Mesodermal cell (in vitro differentiated cells): ENCODE data around the gene DOP1B.
A peak's percentile ranks its signal among the peaks of the same experiment; 100 is the strongest.
"Not testable (repeated sequence)": the region's sequence is repeated elsewhere in the genome, so short reads cannot be mapped to it uniquely, and the experiment has no call there.

Experiments used
- H3K27ac ChIP-seq: 2 replicates; pipeline ENCODE4 v1.7.0; 2013; ENCODE audit warnings: mild to moderate bottlenecking, low read depth, low read length, moderate library complexity; ENCODE audit not compliant: severe bottlenecking
- H3K36me3 ChIP-seq: 2 replicates; pipeline ENCODE4 v1.7.1; 2013; ENCODE audit warnings: mild to moderate bottlenecking, low read length, moderate library complexity; ENCODE audit not compliant: control insufficient read depth, insufficient read depth
- H3K4me1 ChIP-seq: one replicate; pipeline ENCODE4 v1.7.1; 2013; ENCODE audit warnings: mild to moderate bottlenecking, low read length; ENCODE audit not compliant: insufficient read depth, control insufficient read depth, poor library complexity, severe bottlenecking
- H3K4me3 ChIP-seq: 2 replicates; pipeline ENCODE4 v1.7.0; 2013; ENCODE audit warnings: low read length, control low read depth, mild to moderate bottlenecking; ENCODE audit not compliant: insufficient read depth, poor library complexity, severe bottlenecking; ENCODE audit errors: extremely low read depth
- H3K9me3 ChIP-seq: 2 replicates; pipeline ENCODE4 v1.7.1; 2013; ENCODE audit warnings: mild to moderate bottlenecking, low read length, moderate library complexity; ENCODE audit not compliant: control insufficient read depth
- WGBS, 2 experiments: methylation state at CpG; one replicate each; pipeline ENCODE4 v1.1.5; 2013; ENCODE audit warnings: missing lambda C conversion rate in 2 of 2; ENCODE audit not compliant: insufficient coverage in 2 of 2; 5-methylcytosine and 5-hydroxymethylcytosine counted together

DOP1B gene

GRCh38 chr21:36126208-36126565, 30.4 kb upstream of the DOP1B start:
- no peaks in the 10 kb centered on the region for H3K4me1 ChIP-seq
- H3K4me3 ChIP-seq = no peak overlapping the region
- no peaks in the 10 kb centered on the region for H3K36me3 ChIP-seq
- no peaks in the 10 kb centered on the region for H3K9me3 ChIP-seq
- H3K27ac ChIP-seq = no peak overlapping the region

GRCh38 chr21:36126621-36127110, 30.0 kb upstream of the DOP1B start:
- Histone ChIP-seq H3K4me1 (no peaks in the 10 kb centered on the region), H3K9me3 (no peaks in the 10 kb centered on the region), H3K36me3 (no peaks in the 10 kb centered on the region), H3K27ac (no peak overlapping the region), H3K4me3 (no peak overlapping the region)
- WGBS, 2 experiments = 91 to 95% methylated on average over 4 of the region's 5 CpGs

GRCh38 chr21:36127250-36127904, 29.2 kb upstream of the DOP1B start:
- WGBS, 2 experiments = 95 to 96% methylated on average over 4 of the region's 10 CpGs
- Histone ChIP-seq H3K36me3 (no peaks in the 10 kb centered on the region), H3K27ac (no peak overlapping the region)

DNA sequence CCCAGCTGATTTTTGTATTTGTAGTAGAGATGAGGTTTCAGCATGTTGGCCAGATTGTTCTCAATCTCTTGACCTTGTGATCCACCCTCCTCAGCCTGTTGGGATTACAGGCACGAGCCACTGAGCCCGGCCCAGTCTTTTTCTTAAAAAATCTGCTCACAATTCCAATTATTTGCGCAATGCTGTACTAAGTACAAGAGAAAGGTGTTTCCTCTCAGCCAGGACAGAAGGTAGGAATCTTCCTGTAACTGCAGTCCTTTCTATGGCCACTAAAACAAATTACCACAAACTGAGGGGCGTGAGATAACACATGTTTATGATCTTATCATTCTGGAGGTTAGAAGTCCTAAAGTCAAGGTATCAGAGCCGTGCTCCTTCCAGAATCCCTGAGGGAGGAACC, 28.6 kb upstream of the DOP1B start:
- 92 to 100% methylated on average over 4 of the region's 5 CpGs for WGBS, 2 experiments
- no peaks in the 10 kb centered on the region for H3K36me3 ChIP-seq
- H3K4me1 ChIP-seq = no peaks in the 10 kb centered on the region
- no peaks in the 10 kb centered on the region for H3K9me3 ChIP-seq
- no peak overlapping the region for H3K27ac ChIP-seq
- H3K4me3 ChIP-seq = no peak overlapping the region

More at GRCh38 chr21:36127250-36127904, 29.2 kb upstream of the DOP1B start:
- Histone ChIP-seq H3K4me1 (no peaks in the 10 kb centered on the region), H3K9me3 (no peaks in the 10 kb centered on the region), H3K4me3 (no peak overlapping the region)

DNA sequence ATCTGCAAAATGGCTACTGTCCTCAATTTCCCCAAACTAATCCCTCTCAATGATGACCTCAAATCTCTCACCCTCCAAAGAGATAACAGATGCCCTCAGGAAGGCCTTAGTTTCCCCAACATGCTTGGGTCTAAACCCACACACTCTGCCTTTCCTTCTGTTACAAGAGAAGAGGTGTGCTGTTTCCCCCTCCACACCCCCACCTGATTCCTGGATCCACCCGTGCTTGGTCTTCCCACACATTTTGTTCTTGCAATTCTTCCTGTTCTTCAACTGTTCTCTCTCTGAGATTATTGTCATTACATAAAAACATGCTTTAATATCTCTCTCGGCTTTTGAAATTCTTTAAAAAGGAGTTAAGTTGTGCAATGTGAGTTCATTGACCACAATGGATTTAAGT, 27.4 kb upstream of the DOP1B start:
- H3K4me1 ChIP-seq = no peaks in the 10 kb centered on the region
- H3K36me3 ChIP-seq = no peaks in the 10 kb centered on the region
- H3K27ac ChIP-seq = no peak overlapping the region
- no peak overlapping the region for H3K4me3 ChIP-seq
- WGBS, 2 experiments = 85% methylated on average over 1 of the region's 2 CpGs; no CpG with 5 or more reads in 1 of the 2 experiments
- no peaks in the 10 kb centered on the region for H3K9me3 ChIP-seq

DNA sequence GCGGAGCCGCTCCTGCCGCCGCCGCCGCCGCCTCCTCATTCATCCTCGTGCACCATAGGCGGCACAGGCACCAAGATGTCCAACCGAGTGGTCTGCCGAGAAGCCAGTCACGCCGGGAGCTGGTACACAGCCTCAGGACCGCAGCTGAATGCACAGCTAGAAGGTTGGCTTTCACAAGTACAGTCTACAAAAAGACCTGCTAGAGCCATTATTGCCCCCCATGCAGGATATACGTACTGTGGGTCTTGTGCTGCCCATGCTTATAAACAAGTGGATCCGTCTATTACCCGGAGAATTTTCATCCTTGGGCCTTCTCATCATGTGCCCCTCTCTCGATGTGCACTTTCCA, 26.2 kb upstream of the DOP1B start:
- H3K4me3 ChIP-seq = peak overlapping the region; percentile 18
- H3K9me3 ChIP-seq, H3K4me1 ChIP-seq, H3K27ac ChIP-seq, H3K36me3 ChIP-seq: not testable (repeated sequence)
- WGBS, 2 experiments = 19 to 31% methylated on average over 7 of the region's 18 CpGs

DNA sequence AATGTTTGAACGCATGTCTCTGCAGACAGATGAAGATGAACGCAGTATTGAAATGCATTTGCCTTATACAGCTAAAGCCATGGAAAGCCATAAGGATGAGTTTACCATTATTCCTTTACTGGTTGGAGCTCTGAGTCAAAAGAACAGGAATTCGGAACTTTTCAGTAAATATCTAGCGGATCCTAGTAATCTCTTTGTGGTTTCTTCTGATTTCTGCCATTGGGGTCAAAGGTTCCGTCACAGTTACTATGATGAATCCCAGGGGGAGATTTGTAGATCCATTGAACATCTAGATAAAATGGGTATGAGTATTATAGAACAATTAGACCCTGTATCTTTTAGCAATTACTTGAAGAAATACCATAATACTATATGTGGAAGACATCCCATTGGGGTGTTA, 25.8 kb upstream of the DOP1B start:
- not testable (repeated sequence) for H3K9me3 ChIP-seq, H3K36me3 ChIP-seq, H3K27ac ChIP-seq, H3K4me3 ChIP-seq, H3K4me1 ChIP-seq
- 96 to 97% methylated on average over 4 to 5 of the region's 5 CpGs for WGBS, 2 experiments

GRCh38 chr21:36132696-36133095, 23.9 kb upstream of the DOP1B start:
- H3K9me3 ChIP-seq = no peaks in the 10 kb centered on the region
- H3K36me3 ChIP-seq = no peaks in the 10 kb centered on the region
- WGBS, 2 experiments = 93 to 96% methylated on average over 6 of the region's 8 CpGs
- no peak overlapping the region for H3K4me3 ChIP-seq
- no peaks in the 10 kb centered on the region for H3K4me1 ChIP-seq
- H3K27ac ChIP-seq = no peak overlapping the region

DNA sequence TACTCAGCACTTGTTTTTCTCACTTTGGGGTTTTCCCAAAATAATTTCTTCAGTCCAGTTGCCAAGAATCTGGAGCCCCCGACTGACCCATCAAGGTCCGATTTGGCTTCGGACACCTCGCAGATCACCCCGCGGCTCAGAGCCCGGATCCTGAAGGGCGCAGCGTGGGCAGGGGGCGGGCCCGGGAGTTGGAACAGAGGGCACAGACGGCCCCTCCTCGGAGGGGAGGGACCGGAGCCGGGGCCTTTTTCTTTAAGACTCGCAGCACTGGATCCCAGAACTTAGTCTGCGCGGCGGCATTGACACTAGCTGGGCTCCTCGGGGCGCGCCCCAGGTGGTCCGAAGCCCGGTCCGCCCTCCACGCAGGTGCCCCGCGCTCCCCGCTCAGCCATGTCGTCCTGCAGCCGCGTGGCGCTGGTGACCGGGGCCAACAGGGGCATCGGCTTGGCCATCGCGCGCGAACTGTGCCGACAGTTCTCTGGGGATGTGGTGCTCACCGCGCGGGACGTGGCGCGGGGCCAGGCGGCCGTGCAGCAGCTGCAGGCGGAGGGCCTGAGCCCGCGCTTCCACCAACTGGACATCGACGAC, 21.7 kb upstream of the DOP1B start, which contains the start of gene CBR3:
CBR3 (plus strand) TSS at position 277 of the 588 bp plus-strand sequence; CDS start at position 391, 114 bp downstream.
- no peaks in the 10 kb centered on the region for H3K36me3 ChIP-seq
- no peaks in the 10 kb centered on the region for H3K4me1 ChIP-seq
- no peak within 1 kb of the TSS for H3K27ac ChIP-seq
- no peaks in the 10 kb centered on the region for H3K9me3 ChIP-seq
- 1 to 2% methylated on average over 53 of the region's 53 CpGs for WGBS, 2 experiments
- H3K4me3 ChIP-seq = peak within 1 kb of the TSS; percentile 42

- H3K4me3 ChIP-seq = peak overlapping the region; percentile 42
- WGBS, 2 experiments = 1% methylated on average over 49 to 54 of the region's 60 CpGs
- H3K9me3 ChIP-seq = no peaks in the 10 kb centered on the region
- no peak overlapping the region for H3K27ac ChIP-seq
- H3K4me1 ChIP-seq = no peaks in the 10 kb centered on the region
- H3K36me3 ChIP-seq = no peaks in the 10 kb centered on the region
Observed at GRCh38 chr21:36135391-36136102, 21.1 kb upstream of the DOP1B start.

DNA sequence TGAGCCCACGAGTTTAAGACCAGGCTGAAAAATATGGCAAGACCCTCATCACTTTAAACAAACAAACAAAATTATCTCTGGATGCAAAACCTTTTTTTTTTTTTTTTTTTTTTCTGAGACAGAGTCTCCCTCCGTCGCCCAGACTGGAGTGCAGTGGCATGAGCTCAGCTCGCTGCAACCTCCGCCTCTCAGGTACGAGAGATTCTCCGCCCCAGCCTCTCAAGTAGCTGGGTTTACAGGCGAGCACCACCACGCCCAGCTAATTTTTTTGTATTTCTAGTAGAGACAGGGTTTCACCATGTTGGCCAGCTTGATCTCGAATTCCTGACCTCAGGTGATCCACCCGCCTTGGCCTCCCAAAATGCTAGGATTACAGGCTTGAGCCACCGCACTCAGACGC, 16.8 kb upstream of the DOP1B start:
- not testable (repeated sequence) for H3K27ac ChIP-seq, H3K4me3 ChIP-seq, H3K4me1 ChIP-seq, H3K9me3 ChIP-seq, H3K36me3 ChIP-seq
- 88 to 92% methylated on average over 11 to 13 of the region's 13 CpGs for WGBS, 2 experiments
